ENCODE measurements around the gene SLITRK5. TPM values are rescaled to one million over a fixed set of nuclear protein-coding genes. Genes with fewer than 3 reads are reported as not detected.
A peak's percentile ranks its signal among the peaks of the same experiment; 100 is the strongest.

Gene SLITRK5, protein sequence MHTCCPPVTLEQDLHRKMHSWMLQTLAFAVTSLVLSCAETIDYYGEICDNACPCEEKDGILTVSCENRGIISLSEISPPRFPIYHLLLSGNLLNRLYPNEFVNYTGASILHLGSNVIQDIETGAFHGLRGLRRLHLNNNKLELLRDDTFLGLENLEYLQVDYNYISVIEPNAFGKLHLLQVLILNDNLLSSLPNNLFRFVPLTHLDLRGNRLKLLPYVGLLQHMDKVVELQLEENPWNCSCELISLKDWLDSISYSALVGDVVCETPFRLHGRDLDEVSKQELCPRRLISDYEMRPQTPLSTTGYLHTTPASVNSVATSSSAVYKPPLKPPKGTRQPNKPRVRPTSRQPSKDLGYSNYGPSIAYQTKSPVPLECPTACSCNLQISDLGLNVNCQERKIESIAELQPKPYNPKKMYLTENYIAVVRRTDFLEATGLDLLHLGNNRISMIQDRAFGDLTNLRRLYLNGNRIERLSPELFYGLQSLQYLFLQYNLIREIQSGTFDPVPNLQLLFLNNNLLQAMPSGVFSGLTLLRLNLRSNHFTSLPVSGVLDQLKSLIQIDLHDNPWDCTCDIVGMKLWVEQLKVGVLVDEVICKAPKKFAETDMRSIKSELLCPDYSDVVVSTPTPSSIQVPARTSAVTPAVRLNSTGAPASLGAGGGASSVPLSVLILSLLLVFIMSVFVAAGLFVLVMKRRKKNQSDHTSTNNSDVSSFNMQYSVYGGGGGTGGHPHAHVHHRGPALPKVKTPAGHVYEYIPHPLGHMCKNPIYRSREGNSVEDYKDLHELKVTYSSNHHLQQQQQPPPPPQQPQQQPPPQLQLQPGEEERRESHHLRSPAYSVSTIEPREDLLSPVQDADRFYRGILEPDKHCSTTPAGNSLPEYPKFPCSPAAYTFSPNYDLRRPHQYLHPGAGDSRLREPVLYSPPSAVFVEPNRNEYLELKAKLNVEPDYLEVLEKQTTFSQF
- 0.03 TPM for total RNA-seq

DNA sequence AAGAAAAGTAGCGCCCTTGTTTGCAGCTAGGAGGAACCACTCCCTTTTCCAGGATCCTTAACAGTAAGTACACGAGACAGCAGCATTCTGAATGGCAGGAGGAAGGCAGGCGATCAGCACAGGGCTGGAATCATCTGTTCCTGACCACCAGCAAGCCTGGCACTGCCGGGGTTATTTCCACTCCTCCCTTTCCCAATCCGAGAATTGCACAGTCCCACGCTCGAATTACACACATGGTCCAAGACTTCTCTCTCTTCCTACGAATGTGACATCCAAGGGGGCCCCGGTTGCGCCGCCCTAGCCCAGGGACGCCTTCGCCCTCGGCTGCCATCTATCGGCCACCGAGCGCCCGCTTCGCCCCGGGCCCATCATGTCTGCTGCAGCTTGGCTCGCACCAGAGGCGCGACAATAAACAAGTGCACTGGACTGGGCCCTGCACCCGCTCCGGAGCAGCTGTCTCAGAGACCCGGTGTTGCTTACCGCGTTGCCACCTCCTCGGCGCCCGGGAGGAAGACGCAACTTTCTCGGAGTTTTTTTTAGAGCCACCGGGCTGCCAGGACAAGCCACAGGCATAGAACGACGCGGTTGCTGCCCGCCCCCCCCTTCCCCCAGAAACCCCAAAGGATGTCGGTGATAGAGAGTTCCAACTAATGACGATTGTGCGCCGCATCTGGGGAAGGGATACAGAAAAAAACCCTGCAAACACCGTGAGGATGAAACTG lies at the start of gene SLITRK5:
SLITRK5 (plus strand) TSS at position 341 of the 722 bp plus-strand sequence. CDS start 4,018 bp downstream, outside the sequence.
- peak; percentile 60 for DNase-seq (ENCODE audit: low spot score)

DNA sequence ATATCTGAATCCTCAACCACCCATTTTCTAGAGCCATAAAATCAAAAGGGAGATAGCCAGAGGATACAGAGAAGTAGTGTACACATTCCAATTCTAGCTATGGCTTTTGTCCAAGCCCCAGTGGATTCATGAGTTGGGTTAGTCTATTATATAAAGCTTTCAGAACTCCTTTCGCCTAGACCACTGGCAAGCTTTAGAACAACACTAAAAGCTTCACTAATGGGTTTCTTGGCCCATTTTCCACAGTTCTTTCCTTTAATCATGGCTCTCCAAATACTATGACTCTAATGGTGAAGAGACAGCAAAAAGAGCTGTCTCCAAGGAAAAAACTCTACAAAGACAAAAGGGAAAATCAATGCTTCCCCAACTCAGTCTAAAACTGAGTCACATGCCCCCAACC lies 48.2 kb upstream of the SLITRK5 start:
- no peak for DNase-seq (ENCODE audit: low spot score)

DNA sequence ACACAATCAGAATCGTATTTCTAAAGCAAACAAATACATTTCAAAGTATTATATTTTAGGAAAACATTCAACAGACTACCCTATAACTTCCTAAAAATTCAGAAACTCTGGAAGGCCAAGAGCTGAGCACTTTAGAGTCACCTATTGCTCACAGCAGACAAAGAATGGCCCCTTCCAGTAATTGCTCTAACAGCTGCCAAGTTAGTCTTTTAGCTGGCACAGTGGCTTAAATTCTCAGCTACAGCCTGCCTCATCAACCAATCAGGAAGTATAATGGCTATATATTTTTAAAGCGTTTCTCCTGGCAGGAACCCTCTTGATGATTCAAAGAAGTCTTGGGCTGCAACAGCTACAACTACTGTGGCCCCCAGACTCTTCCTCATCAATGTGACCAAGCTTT lies 14.9 kb upstream of the SLITRK5 start:
- DNase-seq (ENCODE audit: low spot score) = no peak

DNA sequence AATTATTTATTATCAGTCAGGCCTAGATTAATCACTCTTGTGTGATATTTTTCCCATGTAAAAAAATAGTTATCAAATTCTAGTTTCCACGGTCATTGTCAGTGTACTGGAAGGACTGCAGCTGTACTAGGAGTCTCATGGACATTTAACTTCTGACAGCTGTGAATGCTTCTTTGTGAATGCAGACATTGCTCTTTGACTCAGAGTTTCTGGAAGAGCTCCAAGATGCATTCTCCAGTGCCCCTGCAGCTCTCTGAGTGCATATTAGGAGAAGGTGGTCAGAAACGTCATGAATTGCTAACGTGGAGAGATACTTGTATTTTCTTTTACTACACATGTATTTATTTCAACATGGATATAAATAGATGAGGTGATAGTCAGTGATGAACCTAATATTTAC lies 9.7 kb upstream of the SLITRK5 start:
- no peak for DNase-seq (ENCODE audit: low spot score)

DNA sequence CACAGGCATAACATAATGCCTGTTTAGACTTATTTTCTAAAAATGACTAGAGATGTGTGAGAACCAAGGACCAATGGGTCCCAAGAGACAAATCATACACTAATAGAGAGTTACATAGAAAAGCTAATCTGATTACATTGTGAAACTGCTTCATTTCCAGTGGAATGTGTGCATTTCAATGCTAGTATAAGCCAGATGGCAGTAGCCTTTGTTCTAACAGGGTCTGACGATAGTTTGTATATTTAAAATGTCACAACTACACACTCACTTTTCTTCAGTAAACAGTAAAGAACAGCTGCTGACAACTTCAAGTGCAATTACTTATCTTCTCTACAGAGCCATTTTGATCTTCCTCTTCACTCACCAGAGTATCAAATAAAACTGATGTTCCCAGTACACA lies 4.3 kb upstream of the SLITRK5 start:
- DNase-seq (ENCODE audit: low spot score) = no peak

DNA sequence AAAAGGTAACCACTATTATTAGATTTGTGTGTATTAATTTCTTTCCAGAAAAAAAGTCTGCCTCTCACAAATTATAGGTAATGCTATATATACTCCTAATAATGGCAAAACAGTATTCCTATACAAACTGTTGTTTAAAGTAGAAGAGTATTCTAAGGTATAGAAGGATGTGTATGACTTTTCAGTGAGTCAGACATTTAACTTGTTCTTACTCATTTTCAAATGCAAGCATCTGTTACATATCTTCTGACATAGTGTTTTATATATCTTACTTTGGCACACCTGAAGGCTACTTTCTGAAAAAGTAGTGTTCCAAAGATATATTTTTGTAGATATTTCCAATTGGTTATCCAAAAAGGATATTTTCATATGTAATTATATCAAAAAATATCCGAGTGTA lies 3.5 kb upstream of the SLITRK5 start:
- DNase-seq (ENCODE audit: low spot score) = no peak

DNA sequence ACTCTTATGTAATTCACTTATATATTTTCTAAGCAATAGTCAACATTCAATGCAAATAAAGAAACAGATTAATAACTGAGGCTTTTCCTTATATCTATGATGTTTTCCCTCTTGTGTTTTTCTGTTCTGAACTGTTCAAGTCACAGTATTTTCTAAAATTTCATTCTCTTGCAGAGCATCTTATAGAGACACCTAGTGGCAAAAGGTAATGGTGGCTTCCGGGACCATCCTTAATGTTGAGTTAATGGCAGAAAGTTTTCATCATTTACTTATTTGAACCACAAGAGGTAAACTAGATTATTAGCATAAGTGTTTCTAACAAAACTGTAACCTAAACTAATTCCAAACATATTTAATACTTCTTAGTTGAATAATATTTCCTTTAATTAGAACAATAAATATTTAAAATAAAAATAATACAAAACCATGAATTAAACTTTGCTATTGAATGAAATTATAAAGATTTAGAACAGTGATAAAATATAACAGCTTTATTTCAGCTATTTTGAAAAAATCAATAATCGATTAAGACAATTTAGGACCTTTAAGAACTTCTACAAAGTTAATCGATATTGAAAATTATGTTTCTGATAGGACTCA lies 1.7 kb upstream of the SLITRK5 start:
- no peak for DNase-seq (ENCODE audit: low spot score)

DNA sequence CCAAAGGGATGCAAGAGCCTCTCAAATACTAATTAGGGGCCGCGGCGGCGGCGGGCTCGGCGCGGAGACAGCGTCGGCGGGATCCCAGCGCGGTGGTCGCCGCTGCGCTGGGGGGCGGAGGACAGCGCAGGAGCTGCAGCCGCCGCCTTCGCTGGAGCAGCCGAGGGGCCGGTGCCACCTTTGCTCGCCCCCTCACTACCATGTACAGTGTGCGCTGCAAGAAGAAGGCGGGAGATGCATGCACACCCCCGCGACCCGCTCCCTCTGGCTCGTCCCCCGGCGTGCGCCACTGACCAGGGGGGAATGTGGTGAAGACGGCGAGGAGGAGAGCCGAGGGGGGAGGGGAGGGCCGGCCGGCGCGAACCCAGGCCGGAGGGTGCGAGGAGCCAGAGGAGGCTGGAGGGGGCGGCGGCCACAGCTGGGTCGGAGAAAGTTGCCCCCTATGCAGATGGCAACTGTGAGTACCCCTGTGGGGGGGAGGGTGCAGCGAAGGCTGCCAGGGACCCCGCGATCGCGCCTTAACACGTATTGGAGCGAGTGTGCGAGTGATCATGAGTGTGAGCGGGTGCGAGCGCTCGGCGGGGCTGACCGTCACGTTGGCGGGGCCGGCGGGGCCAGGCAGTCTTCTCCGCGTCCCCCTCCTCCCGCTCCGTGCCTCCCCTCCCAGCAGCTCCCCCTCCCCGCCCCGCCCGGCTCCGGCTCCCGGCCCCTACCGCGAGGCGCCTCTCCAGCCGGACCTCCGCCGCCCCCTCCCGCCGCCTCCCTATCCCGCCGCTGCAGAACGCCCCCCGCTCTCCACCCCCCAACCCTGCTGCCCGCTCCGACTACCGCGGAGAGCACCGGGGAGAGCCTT lies 808 bp downstream of the SLITRK5 start:
- DNase-seq (ENCODE audit: low spot score) = no peak

DNA sequence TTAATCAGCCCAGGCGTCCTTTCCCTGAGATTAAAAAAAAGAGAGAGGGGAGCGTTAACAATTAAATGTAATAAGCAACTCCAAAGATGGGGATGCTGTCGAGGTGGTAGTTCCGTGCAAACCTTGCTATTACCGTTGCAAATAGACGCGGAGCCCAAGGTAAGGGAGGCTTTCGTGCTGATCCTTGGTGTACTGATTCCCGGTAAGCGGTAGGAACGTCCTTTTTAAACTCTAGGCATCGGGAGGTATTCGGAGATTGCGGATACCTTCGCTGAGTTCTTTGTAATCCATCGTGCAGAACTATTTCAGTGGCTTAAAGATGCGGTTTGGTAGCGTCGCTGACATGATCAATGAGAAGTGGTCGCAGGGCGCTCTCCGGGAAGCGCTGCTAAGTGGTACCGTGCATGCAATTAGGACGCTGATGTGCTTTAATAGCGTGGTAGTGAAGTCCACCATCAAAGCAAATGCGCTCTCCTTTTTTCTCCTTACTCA lies 3.1 kb downstream of the SLITRK5 start:
- no peak for DNase-seq (ENCODE audit: low spot score)

DNA sequence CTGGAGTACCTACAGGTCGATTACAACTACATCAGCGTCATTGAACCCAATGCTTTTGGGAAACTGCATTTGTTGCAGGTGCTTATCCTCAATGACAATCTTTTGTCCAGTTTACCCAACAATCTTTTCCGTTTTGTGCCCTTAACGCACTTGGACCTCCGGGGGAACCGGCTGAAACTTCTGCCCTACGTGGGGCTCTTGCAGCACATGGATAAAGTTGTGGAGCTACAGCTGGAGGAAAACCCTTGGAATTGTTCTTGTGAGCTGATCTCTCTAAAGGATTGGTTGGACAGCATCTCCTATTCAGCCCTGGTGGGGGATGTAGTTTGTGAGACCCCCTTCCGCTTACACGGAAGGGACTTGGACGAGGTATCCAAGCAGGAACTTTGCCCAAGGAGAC lies 4.7 kb downstream of the SLITRK5 start:
- DNase-seq (ENCODE audit: low spot score) = no peak

DNA sequence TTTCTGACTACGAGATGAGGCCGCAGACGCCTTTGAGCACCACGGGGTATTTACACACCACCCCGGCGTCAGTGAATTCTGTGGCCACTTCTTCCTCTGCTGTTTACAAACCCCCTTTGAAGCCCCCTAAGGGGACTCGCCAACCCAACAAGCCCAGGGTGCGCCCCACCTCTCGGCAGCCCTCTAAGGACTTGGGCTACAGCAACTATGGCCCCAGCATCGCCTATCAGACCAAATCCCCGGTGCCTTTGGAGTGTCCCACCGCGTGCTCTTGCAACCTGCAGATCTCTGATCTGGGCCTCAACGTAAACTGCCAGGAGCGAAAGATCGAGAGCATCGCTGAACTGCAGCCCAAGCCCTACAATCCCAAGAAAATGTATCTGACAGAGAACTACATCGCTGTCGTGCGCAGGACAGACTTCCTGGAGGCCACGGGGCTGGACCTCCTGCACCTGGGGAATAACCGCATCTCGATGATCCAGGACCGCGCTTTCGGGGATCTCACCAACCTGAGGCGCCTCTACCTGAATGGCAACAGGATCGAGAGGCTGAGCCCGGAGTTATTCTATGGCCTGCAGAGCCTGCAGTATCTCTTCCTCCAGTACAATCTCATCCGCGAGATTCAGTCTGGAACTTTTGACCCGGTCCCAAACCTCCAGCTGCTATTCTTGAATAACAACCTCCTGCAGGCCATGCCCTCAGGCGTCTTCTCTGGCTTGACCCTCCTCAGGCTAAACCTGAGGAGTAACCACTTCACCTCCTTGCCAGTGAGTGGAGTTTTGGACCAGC lies 5.3 kb downstream of the SLITRK5 start:
- DNase-seq (ENCODE audit: low spot score) = no peak

DNA sequence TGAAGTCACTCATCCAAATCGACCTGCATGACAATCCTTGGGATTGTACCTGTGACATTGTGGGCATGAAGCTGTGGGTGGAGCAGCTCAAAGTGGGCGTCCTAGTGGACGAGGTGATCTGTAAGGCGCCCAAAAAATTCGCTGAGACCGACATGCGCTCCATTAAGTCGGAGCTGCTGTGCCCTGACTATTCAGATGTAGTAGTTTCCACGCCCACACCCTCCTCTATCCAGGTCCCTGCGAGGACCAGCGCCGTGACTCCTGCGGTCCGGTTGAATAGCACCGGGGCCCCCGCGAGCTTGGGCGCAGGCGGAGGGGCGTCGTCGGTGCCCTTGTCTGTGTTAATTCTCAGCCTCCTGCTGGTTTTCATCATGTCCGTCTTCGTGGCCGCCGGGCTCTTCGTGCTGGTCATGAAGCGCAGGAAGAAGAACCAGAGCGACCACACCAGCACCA lies 5.9 kb downstream of the SLITRK5 start:
- DNase-seq (ENCODE audit: low spot score) = no peak

DNA sequence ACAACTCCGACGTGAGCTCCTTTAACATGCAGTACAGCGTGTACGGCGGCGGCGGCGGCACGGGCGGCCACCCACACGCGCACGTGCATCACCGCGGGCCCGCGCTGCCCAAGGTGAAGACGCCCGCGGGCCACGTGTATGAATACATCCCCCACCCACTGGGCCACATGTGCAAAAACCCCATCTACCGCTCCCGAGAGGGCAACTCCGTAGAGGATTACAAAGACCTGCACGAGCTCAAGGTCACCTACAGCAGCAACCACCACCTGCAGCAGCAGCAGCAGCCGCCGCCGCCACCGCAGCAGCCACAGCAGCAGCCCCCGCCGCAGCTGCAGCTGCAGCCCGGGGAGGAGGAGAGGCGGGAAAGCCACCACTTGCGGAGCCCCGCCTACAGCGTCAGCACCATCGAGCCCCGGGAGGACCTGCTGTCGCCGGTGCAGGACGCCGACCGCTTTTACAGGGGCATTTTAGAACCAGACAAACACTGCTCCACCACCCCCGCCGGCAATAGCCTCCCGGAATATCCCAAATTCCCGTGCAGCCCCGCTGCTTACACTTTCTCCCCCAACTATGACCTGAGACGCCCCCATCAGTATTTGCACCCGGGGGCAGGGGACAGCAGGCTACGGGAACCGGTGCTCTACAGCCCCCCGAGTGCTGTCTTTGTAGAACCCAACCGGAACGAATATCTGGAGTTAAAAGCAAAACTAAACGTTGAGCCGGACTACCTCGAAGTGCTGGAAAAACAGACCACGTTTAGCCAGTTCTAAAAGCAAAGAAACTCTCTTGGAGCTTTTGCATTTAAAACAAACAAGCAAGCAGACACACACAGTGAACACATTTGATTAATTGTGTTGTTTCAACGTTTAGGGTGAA lies 6.6 kb downstream of the SLITRK5 start:
- DNase-seq (ENCODE audit: low spot score) = no peak

DNA sequence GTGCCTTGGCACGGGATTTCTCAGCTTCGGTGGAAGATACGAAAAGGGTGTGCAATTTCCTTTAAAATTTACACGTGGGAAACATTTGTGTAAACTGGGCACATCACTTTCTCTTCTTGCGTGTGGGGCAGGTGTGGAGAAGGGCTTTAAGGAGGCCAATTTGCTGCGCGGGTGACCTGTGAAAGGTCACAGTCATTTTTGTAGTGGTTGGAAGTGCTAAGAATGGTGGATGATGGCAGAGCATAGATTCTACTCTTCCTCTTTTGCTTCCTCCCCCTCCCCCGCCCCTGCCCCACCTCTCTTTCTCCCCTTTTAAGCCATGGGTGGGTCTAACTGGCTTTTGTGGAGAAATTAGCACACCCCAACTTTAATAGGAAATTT lies 7.2 kb downstream of the SLITRK5 start:
- no peak for DNase-seq (ENCODE audit: low spot score)

DNA sequence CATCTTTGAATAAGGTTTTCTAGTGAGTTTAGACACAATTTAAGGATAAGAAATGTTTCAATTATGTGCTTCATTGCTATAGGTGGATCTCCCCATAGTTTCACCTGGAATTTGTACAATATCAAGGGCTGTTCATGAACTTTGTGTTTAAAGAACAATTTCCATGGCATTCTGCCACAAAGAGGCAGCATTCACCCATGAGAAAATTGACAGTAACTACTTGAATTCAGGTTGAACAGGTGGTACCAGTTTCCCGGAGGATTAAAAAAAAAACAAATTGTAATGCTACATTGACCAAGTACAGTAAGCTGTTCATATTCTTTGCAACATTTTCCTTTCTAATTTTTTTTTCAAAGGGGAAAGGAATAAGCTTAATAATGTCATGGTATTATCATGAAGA lies 9.1 kb downstream of the SLITRK5 start:
- no peak for DNase-seq (ENCODE audit: low spot score)

DNA sequence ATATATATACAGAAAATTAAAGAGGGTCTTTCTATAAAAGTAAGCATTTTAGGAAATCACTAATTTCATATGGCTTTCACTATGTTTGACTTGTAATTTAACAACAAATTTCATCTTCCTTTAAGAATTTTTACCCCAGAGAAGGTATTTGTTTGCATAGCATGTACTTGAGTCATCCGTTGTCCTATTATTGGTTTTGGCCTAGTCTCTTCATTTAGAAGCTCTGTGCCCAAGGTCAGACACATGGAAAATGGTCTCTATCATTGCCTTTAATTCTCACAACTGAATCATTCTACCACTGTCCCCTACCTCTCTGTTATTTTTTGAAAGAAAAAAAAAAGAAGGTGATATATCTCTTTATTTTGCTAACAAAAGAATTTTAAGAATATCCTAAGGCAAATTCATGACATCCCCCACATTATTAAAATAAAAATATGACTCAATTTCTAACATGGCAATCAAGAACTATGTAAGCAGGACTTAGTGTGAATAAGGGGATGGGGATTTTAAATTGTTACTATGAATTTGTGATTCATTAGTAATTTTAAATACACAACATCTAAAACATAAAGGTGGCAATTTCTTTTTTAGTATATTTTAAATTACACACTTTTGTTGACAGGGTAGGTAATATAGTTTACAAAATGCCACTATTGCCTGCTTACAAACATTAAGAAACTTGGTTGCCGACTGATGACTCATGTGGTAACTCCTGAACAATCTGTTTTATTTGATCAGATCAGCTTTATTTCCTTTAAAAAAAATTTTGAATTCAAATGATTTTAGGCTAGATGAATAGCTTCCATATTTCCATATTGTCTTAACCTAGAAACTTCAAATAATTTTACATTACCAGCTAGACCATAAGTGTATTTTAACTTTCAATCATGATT lies 13.9 kb downstream of the SLITRK5 start:
- DNase-seq (ENCODE audit: low spot score) = no peak

DNA sequence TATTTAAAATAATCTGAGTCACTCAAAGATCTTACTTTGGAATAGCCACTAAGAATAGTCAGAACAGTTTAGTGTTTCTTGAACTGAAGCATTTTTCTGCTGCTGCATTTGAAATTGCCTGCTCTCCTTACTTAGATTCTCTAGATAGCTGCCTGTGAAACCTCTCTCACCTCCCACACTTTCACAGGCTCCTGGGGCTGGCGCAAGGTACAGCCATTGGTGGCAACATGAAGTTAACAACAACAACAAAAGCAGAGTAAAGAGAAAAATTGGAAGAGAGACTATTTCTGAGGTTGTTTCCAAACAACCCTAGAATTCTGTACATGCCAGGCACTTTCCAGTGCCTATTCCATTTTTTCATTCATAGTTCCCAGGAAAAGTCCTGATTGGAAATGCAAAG lies 25.3 kb downstream of the SLITRK5 start:
- DNase-seq (ENCODE audit: low spot score) = no peak

DNA sequence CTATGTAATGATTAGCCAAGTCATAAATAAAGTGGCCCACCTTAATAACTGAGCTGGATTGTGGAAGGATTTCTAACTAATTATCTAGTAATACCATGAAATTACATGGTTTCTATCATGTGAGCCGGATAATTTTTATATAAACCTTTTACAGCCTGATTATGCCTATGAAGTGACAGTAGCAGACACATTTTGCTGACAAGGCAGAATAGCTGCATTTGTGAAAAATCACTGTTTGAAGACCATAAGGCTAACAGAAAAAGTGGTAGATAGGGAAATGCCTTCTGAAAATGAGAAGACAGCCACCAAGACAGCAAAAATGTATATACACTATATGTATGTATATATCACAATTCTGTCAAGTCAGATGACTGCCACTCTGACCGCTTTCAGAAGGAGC lies 27.1 kb downstream of the SLITRK5 start:
- DNase-seq (ENCODE audit: low spot score) = no peak
